SU-DHL-6 (cell line): ENCODE results near the gene TMF1.

ENCODE experiments used
- H2AFZ ChIP-seq: fragments of 200-600 bp; sonication (generic); 2 replicates; pipeline ENCODE4 v1.6.1; 2014; ENCODE audit warnings: low read depth, mild to moderate bottlenecking, moderate library complexity, mixed read lengths, antibody characterized with exemption, low read length; ENCODE audit not compliant: severe bottlenecking
- H3F3A ChIP-seq: fragments of 200-600 bp; shearing (Covaris generic); 2 replicates; pipeline ENCODE4 v1.6.0; 2016; ENCODE audit warnings: antibody characterized with exemption, mild to moderate bottlenecking; ENCODE audit not compliant: insufficient read depth
- H3K27ac ChIP-seq: fragments of 200-600 bp; sonication (generic); 2 replicates; pipeline ENCODE4 v1.5.1; 2016; ENCODE audit warnings: low read depth, mild to moderate bottlenecking, low read length, moderate library complexity, mixed read lengths
- H3K27me3 ChIP-seq: fragments of 200-600 bp; sonication (generic), shearing (Covaris generic); 2 replicates; pipeline ENCODE4 v1.6.0; 2014; ENCODE audit warnings: mild to moderate bottlenecking, low read length
- H3K36me3 ChIP-seq: fragments of 200-600 bp; sonication (generic); 2 replicates; pipeline ENCODE4 v1.6.1; 2014; ENCODE audit warnings: mild to moderate bottlenecking, low read length, mixed read lengths
- H3K4me2 ChIP-seq: fragments of 300-600, 200-600 bp; shearing (Covaris generic), sonication (generic); 2 replicates; pipeline ENCODE4 v1.6.0; 2014; ENCODE audit warnings: low read length, low read depth, mild to moderate bottlenecking; ENCODE audit not compliant: poor library complexity, severe bottlenecking
- H3K4me3 ChIP-seq: fragments of 200-600 bp; sonication (generic); 2 replicates; pipeline ENCODE4 v1.5.1; 2014; ENCODE audit warnings: antibody characterized with exemption, low read length, mild to moderate bottlenecking, mixed read lengths; ENCODE audit not compliant: insufficient read depth, poor library complexity, severe bottlenecking
- H3K79me2 ChIP-seq: fragments of 200-600 bp; sonication (generic); 2 replicates; pipeline ENCODE4 v1.6.1; 2014; ENCODE audit warnings: mild to moderate bottlenecking, low read length, moderate library complexity; ENCODE audit not compliant: insufficient read depth
- H3K9ac ChIP-seq: fragments of 200-600 bp; sonication (generic); 2 replicates; pipeline ENCODE4 v1.7.0; 2014; ENCODE audit warnings: mild to moderate bottlenecking, low read length
- H3K9me2 ChIP-seq: fragments of 200-600 bp; sonication (generic); replicated peaks from 2 replicates; pipeline ENCODE4 v1.6.1; 2014; ENCODE audit warnings: low read length; ENCODE audit not compliant: insufficient read depth
- H3K9me3 ChIP-seq: fragments of 200-600 bp; sonication (generic); 2 replicates; pipeline ENCODE4 v1.6.1; 2014; ENCODE audit warnings: low read length, mixed read lengths; ENCODE audit not compliant: insufficient read depth
- H4K20me1 ChIP-seq: fragments of 200-600 bp; sonication (generic); 2 replicates; pipeline ENCODE4 v1.6.1; 2014; ENCODE audit warnings: low read depth, mild to moderate bottlenecking, antibody characterized with exemption, low read length, moderate library complexity, mixed read lengths
- CTCF ChIP-seq: fragments of 200-600 bp; sonication (generic); IDR thresholded peaks from one replicate; pipeline ENCODE4 v1.5.1; 2017; ENCODE audit warnings: antibody characterized with exemption, mild to moderate bottlenecking, low read length, moderate library complexity; ENCODE audit not compliant: insufficient read depth, poor library complexity, severe bottlenecking
- EZH2phosphoT487 ChIP-seq: fragments of 200-600 bp; sonication (generic), shearing (Covaris generic); conservative IDR thresholded peaks from 2 replicates; pipeline ENCODE4 v1.6.1; 2018; ENCODE audit warnings: mild to moderate bottlenecking, antibody characterized with exemption, low read length, moderate library complexity, mixed read lengths

The TMF1 gene

DNA sequence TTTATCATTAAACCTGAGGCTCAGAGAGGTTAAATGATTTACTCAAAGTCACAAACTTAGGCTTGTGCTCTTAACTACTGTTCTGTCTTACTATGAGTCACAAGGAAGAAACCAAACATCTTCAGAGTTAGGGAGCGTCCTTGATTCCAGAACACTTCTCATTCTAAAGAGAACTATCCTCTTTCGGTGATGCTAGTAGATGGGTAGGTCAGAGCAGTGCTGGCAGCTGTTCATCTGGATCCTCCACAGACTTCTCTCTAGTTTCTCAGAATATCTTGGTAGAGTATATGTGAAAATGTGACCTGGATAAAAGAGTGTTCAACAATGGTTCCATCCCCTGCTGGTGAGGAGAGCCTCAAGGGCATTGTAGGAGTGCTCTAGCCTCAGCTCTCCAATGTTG is 35.9 kb upstream of the TMF1 start:
- peak overlapping the region; percentile 14; the same call in 1 of the 2 replicates for H3K27ac ChIP-seq
- TF ChIP-seq CTCF: no peak
- no peak for TF ChIP-seq EZH2phosphoT487
- no peaks in the 10 kb centered on the region for H3K9me2 ChIP-seq
- H3K9me3 ChIP-seq: no peaks in the 10 kb centered on the region
- peak overlapping the region; percentile 41 for H3K4me2 ChIP-seq
- no peaks in the 10 kb centered on the region for H3K36me3 ChIP-seq
- no peaks in the 10 kb centered on the region for H4K20me1 ChIP-seq
- peaks cover 57% of the 10 kb centered on the region for H3K79me2 ChIP-seq
- H2AFZ ChIP-seq: no peak overlapping the region
- no peak overlapping the region for H3K9ac ChIP-seq
- peaks cover 20% of the 10 kb centered on the region for H3F3A ChIP-seq
- no peaks in the 10 kb centered on the region for H3K27me3 ChIP-seq
- no peak overlapping the region for H3K4me3 ChIP-seq

DNA sequence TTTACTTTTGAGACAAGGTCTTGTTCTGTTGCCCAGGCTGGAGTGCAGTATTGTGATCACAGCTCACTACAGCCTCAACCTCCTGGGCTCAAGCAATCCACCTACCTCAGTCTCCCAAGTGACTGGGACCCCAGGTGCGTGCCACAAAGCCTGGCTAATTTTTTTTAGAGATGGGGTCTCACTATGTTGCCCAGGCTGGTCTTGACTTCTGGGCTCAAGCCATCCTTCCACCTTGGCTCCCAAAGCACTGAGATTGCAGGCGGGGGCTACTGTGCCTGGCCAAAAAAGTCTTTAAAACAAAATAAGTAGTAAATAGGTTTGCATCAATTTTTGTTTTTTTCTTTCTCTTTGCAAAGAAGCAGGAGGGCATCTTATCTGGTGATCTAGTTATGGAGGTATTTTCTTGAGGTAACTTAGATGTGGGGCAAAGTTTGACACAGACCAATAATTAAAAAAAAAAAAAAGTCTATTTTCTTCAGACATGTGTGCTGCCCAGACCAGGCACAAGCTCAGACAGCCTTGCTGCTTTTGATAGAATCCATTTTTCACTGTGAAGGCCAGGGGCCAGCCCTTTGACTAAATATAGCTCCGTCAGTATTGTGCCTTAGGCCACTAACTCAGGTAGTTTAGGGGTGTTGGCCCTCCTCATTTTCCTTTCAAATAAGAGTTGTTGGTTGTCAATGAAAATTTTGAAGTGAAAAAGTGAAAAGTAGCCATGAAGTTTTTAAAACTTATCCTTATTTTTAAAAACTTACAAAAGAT is 35.1 kb upstream of the TMF1 start:
- no peaks in the 10 kb centered on the region for H3K27me3 ChIP-seq
- no peaks in the 10 kb centered on the region for H3K9me2 ChIP-seq
- no peak overlapping the region for H3K4me3 ChIP-seq
- peaks cover 27% of the 10 kb centered on the region for H3F3A ChIP-seq
- H3K36me3 ChIP-seq: no peaks in the 10 kb centered on the region
- peak overlapping the region; percentile 41 for H3K4me2 ChIP-seq
- H3K9ac ChIP-seq: no peak overlapping the region
- peak overlapping the region; percentile 14; the same call in 1 of the 2 replicates for H3K27ac ChIP-seq
- H2AFZ ChIP-seq: no peak overlapping the region
- no peak for TF ChIP-seq EZH2phosphoT487
- no peak for TF ChIP-seq CTCF
- H3K79me2 ChIP-seq: peaks cover 52% of the 10 kb centered on the region
- no peaks in the 10 kb centered on the region for H4K20me1 ChIP-seq
- H3K9me3 ChIP-seq: no peaks in the 10 kb centered on the region

DNA sequence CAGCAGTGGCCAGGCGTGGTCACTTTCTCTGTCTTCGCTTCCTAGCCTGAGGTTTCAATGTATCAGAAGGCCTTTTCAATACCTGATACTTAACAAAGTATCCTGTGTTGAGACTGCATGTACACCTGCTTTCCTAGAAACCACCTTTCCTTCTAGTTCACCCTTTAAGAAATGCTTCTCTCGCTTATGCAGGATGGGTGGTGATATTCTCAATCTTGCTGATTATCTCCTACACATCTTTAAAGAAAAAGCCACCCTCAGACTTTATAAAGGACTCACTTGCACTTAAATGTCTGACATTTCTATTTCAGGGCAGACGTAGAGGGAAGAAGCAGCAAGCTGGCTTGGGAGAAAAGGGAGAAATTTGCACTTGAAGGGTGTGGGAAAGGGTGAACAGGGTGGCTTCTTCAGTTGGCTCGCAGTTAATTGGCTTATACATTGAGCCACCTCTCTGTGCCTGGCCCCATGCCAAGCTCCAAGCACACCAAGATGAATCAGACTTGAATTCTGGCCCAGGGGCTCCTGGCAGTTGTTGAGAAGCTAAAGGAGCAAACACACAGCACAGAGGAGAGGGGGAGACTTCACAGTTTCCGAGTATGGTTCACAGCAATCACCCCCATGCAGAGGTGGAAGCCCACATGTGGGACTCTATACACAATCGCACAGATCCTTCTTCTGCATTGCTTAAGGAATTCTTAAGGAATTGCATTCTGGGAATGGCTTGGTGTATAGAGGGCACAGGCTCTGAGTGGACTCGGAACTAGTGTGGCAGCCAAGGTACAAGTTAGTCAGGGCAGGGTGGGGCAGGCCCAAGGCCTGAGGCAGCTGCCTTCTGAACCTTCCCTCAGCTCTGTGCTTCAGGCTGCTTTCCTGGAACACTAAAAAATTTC is 33.9 kb upstream of the TMF1 start:
- H3K9me3 ChIP-seq: no peaks in the 10 kb centered on the region
- peaks cover 46% of the 10 kb centered on the region for H3K79me2 ChIP-seq
- H3K9ac ChIP-seq: peak overlapping the region; percentile 71
- no peaks in the 10 kb centered on the region for H3K27me3 ChIP-seq
- H3K27ac ChIP-seq: peak overlapping the region; percentile 56; the same call in 1 of the 2 replicates
- peak overlapping the region; percentile 81 for H3K4me3 ChIP-seq
- no peak for TF ChIP-seq CTCF
- no peak for TF ChIP-seq EZH2phosphoT487
- no peak overlapping the region for H2AFZ ChIP-seq
- H3K36me3 ChIP-seq: no peaks in the 10 kb centered on the region
- no peaks in the 10 kb centered on the region for H3K9me2 ChIP-seq
- H4K20me1 ChIP-seq: no peaks in the 10 kb centered on the region
- peak overlapping the region; percentile 80 for H3K4me2 ChIP-seq
- peaks cover 34% of the 10 kb centered on the region for H3F3A ChIP-seq
